HepG2 (cell line): ENCODE results near the gene SMURF2. TPM values are rescaled to one million over a fixed set of nuclear protein-coding genes. Genes with fewer than 3 reads are reported as not detected.

Experiments used
- BCL6 ChIP-seq: IDR thresholded peaks from 2 replicates; pipeline ENCODE4 v1.6.1; 2016; ENCODE audit warnings: missing genetic modification reagents, missing compliant biosample characterization
- CHD2 ChIP-seq: IDR thresholded peaks from 2 replicates; pipeline ENCODE4 v1.6.1; 2011; ENCODE audit warnings: low read depth, low read length, improper control_type of control experiment
- GTF3A ChIP-seq: sonication (generic); formaldehyde crosslinking; conservative IDR thresholded peaks from 2 replicates; pipeline ENCODE4 v1.4.0; 2020; ENCODE audit warnings: mild to moderate bottlenecking, missing genetic modification reagents
- IRF9 ChIP-seq: sonication (generic); formaldehyde crosslinking; IDR thresholded peaks from 2 replicates; pipeline ENCODE4 v1.8.0; 2022; ENCODE audit warnings: missing genetic modification reagents, mild to moderate bottlenecking, borderline replicate concordance
- JUND ChIP-seq: sonication (generic); formaldehyde crosslinking; IDR thresholded peaks from 2 replicates; pipeline ENCODE4 v1.8.0; 2022; ENCODE audit warnings: mild to moderate bottlenecking, missing genetic modification reagents
- KAT8 ChIP-seq: IDR thresholded peaks from 2 replicates; pipeline ENCODE4 v1.6.1; 2016; ENCODE audit warnings: missing genetic modification reagents, missing compliant biosample characterization
- PAX8 ChIP-seq: sonication (generic); formaldehyde crosslinking; IDR thresholded peaks from 2 replicates; pipeline ENCODE4 v1.8.0; 2022; ENCODE audit warnings: mild to moderate bottlenecking, missing genetic modification reagents, borderline replicate concordance
- RCOR2 ChIP-seq: IDR thresholded peaks from 2 replicates; pipeline ENCODE4 v1.6.1; 2016; ENCODE audit warnings: missing biosample characterization, missing genetic modification reagents
- SAP130 ChIP-seq: IDR thresholded peaks from 2 replicates; pipeline ENCODE4 v1.6.1; 2016; ENCODE audit warnings: low read depth
- SIX1 ChIP-seq: sonication (generic); formaldehyde crosslinking; IDR thresholded peaks from 2 replicates; pipeline ENCODE4 v1.4.0; 2020; ENCODE audit warnings: missing genetic modification reagents, borderline replicate concordance
- SRSF9 ChIP-seq: fragments of 200-400 bp; formaldehyde crosslinking; IDR thresholded peaks from 2 replicates; pipeline ENCODE4 v1.6.1; 2018; ENCODE audit warnings: borderline replicate concordance, mild to moderate bottlenecking, low read depth, low read length; ENCODE audit not compliant: insufficient read depth, poor library complexity, severe bottlenecking
- STAG1 ChIP-seq: sonication (generic); formaldehyde crosslinking; IDR thresholded peaks from 2 replicates; pipeline ENCODE4 v1.4.0; 2020; ENCODE audit warnings: missing genetic modification reagents
- STAT5B ChIP-seq: sonication (generic); formaldehyde crosslinking; IDR thresholded peaks from 2 replicates; pipeline ENCODE4 v1.4.0; 2020; ENCODE audit warnings: missing genetic modification reagents
- TBX2 ChIP-seq: sonication (generic); formaldehyde crosslinking; IDR thresholded peaks from 2 replicates; pipeline ENCODE4 v1.5.0; 2020; ENCODE audit warnings: missing genetic modification reagents, mild to moderate bottlenecking, borderline replicate concordance
- TBX3 ChIP-seq: fragments of 450-650 bp; IDR thresholded peaks from 2 replicates; pipeline ENCODE4 v1.6.1; 2017; ENCODE audit warnings: antibody characterized with exemption, mild to moderate bottlenecking, inconsistent platforms, borderline replicate concordance
- UBTF ChIP-seq: sonication (generic); formaldehyde crosslinking; IDR thresholded peaks from 2 replicates; pipeline ENCODE4 v1.4.0; 2020; ENCODE audit warnings: mild to moderate bottlenecking, missing genetic modification reagents
- YEATS4 ChIP-seq: sonication (generic); formaldehyde crosslinking; IDR thresholded peaks from 2 replicates; pipeline ENCODE4 v1.4.0; 2020; ENCODE audit warnings: missing genetic modification reagents, borderline replicate concordance
- ZBTB37 ChIP-seq: sonication (generic); formaldehyde crosslinking; IDR thresholded peaks from 2 replicates; pipeline ENCODE4 v1.4.0; 2020; ENCODE audit warnings: mild to moderate bottlenecking, missing genetic modification reagents
- ZNF572 ChIP-seq: sonication (generic); formaldehyde crosslinking; IDR thresholded peaks from 2 replicates; pipeline ENCODE4 v1.5.1; 2020; ENCODE audit warnings: mild to moderate bottlenecking, missing genetic modification reagents
- ZNF639 ChIP-seq: conservative IDR thresholded peaks from 2 replicates; pipeline ENCODE4 v1.6.1; 2018; ENCODE audit warnings: missing genetic modification reagents
- ZNF644 ChIP-seq: IDR thresholded peaks from 2 replicates; pipeline ENCODE4 v1.6.1; 2016; ENCODE audit warnings: low read depth
- ZNF768 ChIP-seq: sonication (generic); formaldehyde crosslinking; IDR thresholded peaks from 2 replicates; pipeline ENCODE4 v1.4.0; 2020; ENCODE audit warnings: missing genetic modification reagents
- ZNF775 ChIP-seq: sonication (generic); formaldehyde crosslinking; IDR thresholded peaks from 2 replicates; pipeline ENCODE4 v1.4.0; 2020; ENCODE audit warnings: missing genetic modification reagents, mild to moderate bottlenecking, moderate library complexity, borderline replicate concordance
- ZNF780A ChIP-seq: sonication (generic); formaldehyde crosslinking; IDR thresholded peaks from 2 replicates; pipeline ENCODE4 v1.8.0; 2022; ENCODE audit warnings: mild to moderate bottlenecking, missing genetic modification reagents, moderate library complexity
- ZSCAN22 ChIP-seq: sonication (generic); formaldehyde crosslinking; IDR thresholded peaks from 2 replicates; pipeline ENCODE4 v1.4.0; 2020; ENCODE audit warnings: mild to moderate bottlenecking, missing genetic modification reagents
- polyA plus RNA-seq, 8 experiments: library from polyadenylated mRNA; depleted of rRNA in 3 of 8; stranded (reverse) in 7 of 8; unstranded in 1 of 8; fragments of >200 nt; fragmentation: Illumina TruSeq in 4 of 8; extraction: Trizol in 4 of 8; gene quantifications; 2 replicates each; pipeline versions ENCODE4 v1.2.1 to v1.2.3, GENCODE V29; 2011 to 2016; ENCODE audit warnings: low read depth in 4 of 8, missing spikeins in 1 of 8, mixed read lengths in 1 of 8; ENCODE audit not compliant: insufficient read depth in 1 of 8
- total RNA-seq, 5 experiments: library from RNA; depleted of rRNA; stranded (reverse); fragments of >200 nt; fragmentation: Illumina TruSeq; extraction: Trizol; gene quantifications; 2 replicates each; pipeline ENCODE4 v1.2.3, GENCODE V29; 2016; ENCODE audit warnings: low read depth in 1 of 5

The SMURF2 gene
- total and polyA plus RNA-seq, 2 of the 13 experiments (the other 11 are each of a cell fraction or from before 2014, with no cell fraction given): 14.9 to 24.3 TPM

DNA sequence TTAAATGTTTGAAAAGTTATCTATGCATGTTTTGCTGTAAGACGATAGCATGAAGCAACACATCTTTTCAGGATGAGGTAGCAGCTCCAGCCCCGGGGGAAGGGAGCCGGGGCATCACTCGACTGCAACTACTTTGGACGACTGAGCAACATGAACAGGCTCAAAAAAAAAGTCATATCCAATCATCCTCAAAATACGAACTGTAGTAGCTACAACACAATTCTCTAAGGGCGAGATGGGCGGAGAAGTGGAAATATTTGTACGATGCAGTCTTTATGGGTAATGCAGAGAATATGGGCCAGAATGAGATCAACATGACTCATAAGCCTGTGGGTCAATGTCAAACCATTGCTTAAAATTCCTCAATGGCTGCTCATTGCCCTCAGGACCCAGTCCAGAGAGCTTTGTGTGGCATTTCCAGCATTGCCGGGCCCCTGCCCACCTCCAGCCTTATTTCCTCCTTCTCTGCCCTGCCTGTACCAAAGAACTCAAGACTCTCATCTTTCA is 17.7 kb upstream of the SMURF2 start (continued):
- TF ChIP-seq ZNF780A (no peak), SRSF9 (no peak), ZNF572 (CRISPR knock-in tag) (no peak), RCOR2 (no peak), BCL6 (CRISPR knock-in tag) (0 out of 2 replicates have a peak, but pooled peaks have one; percentile 28), STAT5B (CRISPR knock-in tag) (no peak), TBX3 (no peak), ZNF775 (CRISPR knock-in tag) (no peak), STAG1 (CRISPR knock-in tag) (no peak), SAP130 (peak; percentile 34; the same call in 1 of the 2 replicates), YEATS4 (CRISPR knock-in tag) (no peak), JUND (CRISPR knock-in tag) (peak; percentile 30; the same call in 1 of the 2 replicates), ZSCAN22 (no peak), ZBTB37 (no peak), PAX8 (CRISPR knock-in tag) (no peak), ZNF768 (CRISPR knock-in tag) (no peak), ZNF639 (CRISPR knock-in tag) (no peak), IRF9 (no peak), SIX1 (no peak), KAT8 (CRISPR knock-in tag) (no peak), TBX2 (CRISPR knock-in tag) (no peak), UBTF (CRISPR knock-in tag) (no peak), GTF3A (CRISPR knock-in tag) (no peak), ZNF644 (CRISPR knock-in tag) (0 out of 2 replicates have a peak, but pooled peaks have one; percentile 20), CHD2 (no peak)
